ENCODE results near the gene MTO1.
A peak's percentile ranks its signal among the peaks of the same experiment; 100 is the strongest.

MTO1 gene

GRCh38 chr6:73461537-73462350 lies at the start of gene MTO1:
MTO1 (plus strand) TSS chr6:73461737; CDS start chr6:73461855, 118 bp downstream.
- no peak for TF ChIP-seq CTCF (IDR thresholded peaks at IDR 0.05; ENCODE audit: borderline replicate concordance, insufficient read depth, low read depth, low read length)
- peak within 1 kb of the TSS; percentile 85 for H3K4me3 ChIP-seq (ENCODE audit: low read depth, low read length)

- no peak overlapping the region for H3K4me3 ChIP-seq (ENCODE audit: low read depth, low read length)
- no peak for TF ChIP-seq CTCF (IDR thresholded peaks at IDR 0.05; ENCODE audit: borderline replicate concordance, insufficient read depth, low read depth, low read length)
Observed at GRCh38 chr6:73413102-73413501, 48.4 kb upstream of the MTO1 start.

GRCh38 chr6:73418081-73418741 lies 43.3 kb upstream of the MTO1 start:
- H3K4me3 ChIP-seq (ENCODE audit: low read depth, low read length), result no peak overlapping the region
- no peak for TF ChIP-seq CTCF (IDR thresholded peaks at IDR 0.05; ENCODE audit: borderline replicate concordance, insufficient read depth, low read depth, low read length)

- TF ChIP-seq CTCF (IDR thresholded peaks at IDR 0.05; ENCODE audit: borderline replicate concordance, insufficient read depth, low read depth, low read length), result no peak
- H3K4me3 ChIP-seq (ENCODE audit: low read depth, low read length), result no peak overlapping the region
Observed at GRCh38 chr6:73421534-73421933, 40.0 kb upstream of the MTO1 start.

GRCh38 chr6:73435236-73435635 lies 26.3 kb upstream of the MTO1 start:
- TF ChIP-seq CTCF (IDR thresholded peaks at IDR 0.05; ENCODE audit: borderline replicate concordance, insufficient read depth, low read depth, low read length), result no peak
- no peak overlapping the region for H3K4me3 ChIP-seq (ENCODE audit: low read depth, low read length)

- TF ChIP-seq CTCF (IDR thresholded peaks at IDR 0.05; ENCODE audit: borderline replicate concordance, insufficient read depth, low read depth, low read length), result no peak
- H3K4me3 ChIP-seq (ENCODE audit: low read depth, low read length), result no peak overlapping the region
Observed at GRCh38 chr6:73443555-73443954, 18.0 kb upstream of the MTO1 start.

Measured in GM12875 (cell line).